ENCODE data around the gene CLTRN. TPM values are rescaled to one million over a fixed set of nuclear protein-coding genes. Genes with fewer than 3 reads are reported as not detected.
"Not testable (repeated sequence)": the region's sequence is repeated elsewhere in the genome, so short reads cannot be mapped to it uniquely, and the experiment has no call there.

Gene CLTRN
- total RNA-seq, result under 1 TPM in 2 of 7 donors, not detected in 5; 0.30 to 0.32 TPM
- under 1 TPM; 0.16 to 0.48 (median 0.18) TPM for polyA plus RNA-seq
- long read RNA-seq, donor 1, result 0 reads
- long read RNA-seq, donor 2, result 0 reads

GRCh38 chrX:15664487-15665444 lies at the start of gene CLTRN:
Gene CLTRN, minus strand, starts transcription at chrX:15664805. Its CDS starts 30 bp downstream, at chrX:15664775.
- no peak for DNase-seq
- Histone ChIP-seq H3K36me3 (no peaks in the 10 kb centered on the region), H3K9me3 (no peaks in the 10 kb centered on the region), H3K4me3 (no peak within 1 kb of the TSS), H3K27ac (no peak within 1 kb of the TSS), H3K27me3 (replicated peaks in 1 of 7) (peaks cover 0 to 83% (median 0%) of the 10 kb centered on the region in 7 donors), H3K4me1 (no peaks in the 10 kb centered on the region)
- intact Hi-C loops (cut with DNase I; ENCODE audit: low total_unique reads), result no loop called here
- 59 to 80% (median 70%) methylated on average over 14 of the region's 14 CpGs for whole genome bisulfite sequencing, 5 donors
- TF ChIP-seq CTCF (IDR thresholded peaks at IDR 0.05 in 8 of 11, conservative IDR thresholded peaks at IDR 0.05 in 3 of 11), result no peak
- TF ChIP-seq POLR2AphosphoS5 (IDR thresholded peaks at IDR 0.05), result no peak
- TF ChIP-seq POLR2A (IDR thresholded peaks at IDR 0.05), result no peak

GRCh38 chrX:15704273-15704672 lies 39.7 kb upstream of the CLTRN start:
- H3K4me1 ChIP-seq; intact Hi-C loops (cut with DNase I; ENCODE audit: low total_unique reads); H3K9me3 ChIP-seq; H3K4me3 ChIP-seq; H3K27ac ChIP-seq; H3K27me3 ChIP-seq (replicated peaks in 1 of 7); DNase-seq: not testable (repeated sequence)
- 92 to 98% (median 96%) methylated on average over 3 to 6 of the region's 8 CpGs for WGBS, 5 donors
- peaks cover 0 to 26% (median 8%) of the 10 kb centered on the region in 6 donors for H3K36me3 ChIP-seq

- DNase-seq; H3K27me3 ChIP-seq (replicated peaks in 1 of 7); H3K27ac ChIP-seq; intact Hi-C loops (cut with DNase I; ENCODE audit: low total_unique reads); H3K4me3 ChIP-seq; H3K9me3 ChIP-seq; H3K4me1 ChIP-seq: not testable (repeated sequence)
- WGBS, 5 donors, result no CpG with 5 or more reads among the region's 5 CpGs
- H3K36me3 ChIP-seq, result peaks cover 0 to 26% (median 8%) of the 10 kb centered on the region in 6 donors
Measured at GRCh38 chrX:15703809-15704208, 39.2 kb upstream of the CLTRN start.

- Histone ChIP-seq H3K9me3 (no peaks in the 10 kb centered on the region), H3K4me3 (no peak overlapping the region), H3K4me1 (no peaks in the 10 kb centered on the region), H3K36me3 (peaks cover 0 to 33% (median 10%) of the 10 kb centered on the region in 6 donors), H3K27ac (no peak overlapping the region), H3K27me3 (replicated peaks in 1 of 7) (no peaks in the 10 kb centered on the region)
- no peak for DNase-seq
- TF ChIP-seq POLR2A (IDR thresholded peaks at IDR 0.05) (no peak), POLR2AphosphoS5 (IDR thresholded peaks at IDR 0.05) (no peak), CTCF (IDR thresholded peaks at IDR 0.05 in 8 of 11, conservative IDR thresholded peaks at IDR 0.05 in 3 of 11) (no peak)
- intact Hi-C loops (cut with DNase I; ENCODE audit: low total_unique reads), result no loop called here
- WGBS, 5 donors, result 91 to 97% (median 95%) methylated on average over 13 to 40 of the region's 40 CpGs
Measured at GRCh38 chrX:15702488-15703371, 38.1 kb upstream of the CLTRN start.

Measured in spleen (tissue), 13 donors.